GM19193 (cell line): Measurements from ENCODE around the gene MGLL.

ENCODE experiments used
- POLR2A ChIP-seq: IDR thresholded peaks from 4 replicates; pipeline ENCODE4 v1.6.1; 2011; ENCODE audit not compliant: insufficient read depth, insufficient read length; ENCODE audit errors: extremely low read depth

Gene MGLL

DNA sequence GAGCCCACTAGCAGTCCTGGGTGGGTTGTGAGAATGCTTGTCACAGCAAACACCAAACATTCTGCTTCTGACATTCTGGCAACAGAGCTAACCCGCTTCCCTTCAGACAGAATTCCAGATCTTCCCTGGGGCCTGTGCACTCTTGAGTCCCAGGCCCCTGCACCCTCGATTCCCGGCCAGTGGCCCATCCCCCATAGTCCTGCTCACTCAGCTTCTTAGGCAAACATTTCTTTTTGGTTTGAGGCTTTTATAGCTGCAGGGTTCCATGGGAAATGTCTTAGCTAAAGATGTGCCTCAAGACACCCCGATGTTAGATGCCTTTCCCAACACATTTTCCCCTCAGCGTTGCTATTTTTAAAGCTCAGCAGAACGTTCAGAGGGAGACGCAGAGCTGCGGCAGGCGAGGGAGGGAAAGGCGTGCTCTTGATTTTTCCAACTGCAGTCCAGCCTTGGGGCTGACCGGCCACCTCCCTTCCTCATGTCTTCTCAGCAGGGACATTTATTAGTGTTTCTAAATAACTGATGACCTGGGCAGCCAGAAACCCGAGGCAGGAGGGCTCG lies 114.4 kb downstream of the MGLL start:
- TF ChIP-seq POLR2A: no peak

DNA sequence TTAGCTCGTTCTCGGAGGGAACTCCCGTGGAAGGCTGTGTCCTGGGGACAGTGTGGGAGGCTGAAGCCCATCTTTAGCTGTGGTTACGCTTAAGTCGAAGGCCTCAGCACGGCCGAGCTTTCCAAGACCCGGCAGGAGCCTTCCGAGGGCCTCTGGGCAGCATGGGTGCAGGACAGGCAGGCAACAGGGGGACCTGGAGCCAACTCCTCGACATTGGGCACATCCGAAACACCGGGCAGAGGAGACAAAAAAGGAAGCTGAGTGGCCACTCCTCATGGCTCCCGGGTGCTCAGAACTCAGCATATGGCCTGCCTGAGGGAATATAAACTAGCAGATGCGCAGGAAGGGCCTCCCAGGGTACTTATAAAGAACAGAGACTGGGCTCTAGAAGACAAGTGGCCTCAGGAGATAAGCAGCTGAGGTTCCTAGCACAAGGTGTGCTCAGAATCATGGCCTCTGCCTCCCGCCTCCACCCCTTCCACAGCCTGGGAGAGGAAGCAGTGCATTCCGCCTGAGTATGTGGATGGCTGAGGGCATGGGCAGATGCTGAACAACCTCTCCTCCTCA lies 115.4 kb downstream of the MGLL start:
- no peak for TF ChIP-seq POLR2A

DNA sequence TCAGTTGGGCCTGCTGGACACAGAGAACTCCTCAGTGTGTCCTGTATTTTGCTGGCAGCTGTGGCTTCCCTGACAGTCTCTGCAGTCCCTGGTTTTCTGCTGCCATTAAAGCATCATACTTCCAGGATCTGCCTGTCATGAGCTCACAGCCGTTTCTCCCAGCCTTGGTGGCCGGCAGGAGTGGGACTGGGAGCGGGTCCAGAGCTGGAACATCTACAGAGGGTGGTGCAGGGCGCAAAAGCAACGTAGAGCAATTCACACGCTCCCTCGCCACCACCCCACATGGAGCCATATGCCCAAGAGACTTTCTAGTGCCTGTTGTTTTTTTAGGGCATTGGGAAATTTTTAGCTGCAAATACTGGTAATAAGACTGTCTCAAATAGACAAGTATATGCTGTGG lies 116.0 kb downstream of the MGLL start:
- no peak for TF ChIP-seq POLR2A

DNA sequence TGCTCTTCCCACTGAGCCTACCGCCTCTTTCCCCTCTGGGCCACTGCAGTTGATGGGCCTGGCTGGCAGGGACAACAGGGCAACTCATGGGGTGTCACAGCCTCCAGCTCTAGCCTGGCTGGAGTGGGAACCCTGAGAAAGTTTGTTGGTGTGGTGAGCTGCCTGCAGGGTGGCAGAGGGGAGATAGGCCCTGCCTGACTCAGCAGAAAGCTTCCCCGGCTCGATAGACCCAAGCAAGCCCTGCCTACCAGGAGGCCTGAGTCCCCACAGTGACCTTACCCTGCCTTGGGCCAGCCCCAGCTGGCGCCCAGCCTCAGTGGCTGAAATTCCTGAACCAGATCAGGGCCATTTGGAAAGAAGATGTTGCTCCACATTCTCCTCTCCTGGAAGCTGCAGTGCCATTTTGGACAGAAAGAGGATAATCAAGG lies 120.2 kb downstream of the MGLL start:
- TF ChIP-seq POLR2A: no peak

DNA sequence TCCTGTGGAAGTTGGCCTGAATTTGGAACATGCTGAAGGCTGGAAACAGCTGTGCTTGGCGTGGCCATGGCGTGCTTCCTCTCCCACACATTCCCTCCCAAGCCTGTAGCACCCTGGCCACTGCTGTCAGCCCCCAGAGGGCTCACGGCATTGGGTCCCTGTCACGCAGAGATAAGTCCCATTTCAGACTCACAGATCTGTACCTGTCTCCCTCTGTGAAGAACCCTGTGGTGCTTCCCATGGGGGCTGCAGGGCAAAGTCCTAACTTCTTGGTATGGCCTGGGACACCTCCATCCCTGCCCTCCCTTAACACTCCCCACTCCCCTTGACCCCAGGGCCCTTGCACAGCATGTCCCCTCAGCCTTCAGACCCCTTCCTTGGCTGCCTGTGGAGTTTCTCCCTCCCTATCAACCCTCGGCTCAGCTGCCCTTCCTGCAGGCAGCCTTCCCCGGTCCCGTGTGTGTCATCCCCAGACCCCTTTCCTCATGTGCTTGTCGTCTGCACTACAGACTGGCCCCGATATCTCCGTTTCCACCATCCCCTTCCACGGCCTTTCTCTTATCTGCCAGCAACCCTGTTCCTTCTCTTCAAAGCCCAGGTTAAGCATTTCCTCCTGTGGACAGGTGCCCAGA lies 120.9 kb downstream of the MGLL start:
- TF ChIP-seq POLR2A: no peak

DNA sequence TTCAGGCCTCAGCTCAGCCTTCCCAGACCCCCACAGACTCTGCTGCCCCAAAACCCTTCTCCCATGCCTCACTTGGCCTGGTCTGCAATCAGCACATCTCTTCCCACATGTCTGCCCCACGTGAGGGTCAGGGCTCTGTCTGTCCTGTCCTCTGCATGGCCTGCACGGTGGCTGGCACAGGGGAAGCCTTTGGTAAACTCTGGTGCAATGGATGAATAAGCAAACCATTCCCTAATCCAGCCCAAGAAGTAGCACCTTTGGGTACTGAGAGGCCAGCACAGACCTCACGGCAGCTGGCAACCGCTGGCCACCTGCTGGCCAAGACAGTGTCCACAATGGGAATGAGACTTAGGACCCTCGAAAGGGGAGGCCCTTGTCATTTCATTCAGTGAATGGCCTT lies 121.9 kb downstream of the MGLL start:
- no peak for TF ChIP-seq POLR2A

DNA sequence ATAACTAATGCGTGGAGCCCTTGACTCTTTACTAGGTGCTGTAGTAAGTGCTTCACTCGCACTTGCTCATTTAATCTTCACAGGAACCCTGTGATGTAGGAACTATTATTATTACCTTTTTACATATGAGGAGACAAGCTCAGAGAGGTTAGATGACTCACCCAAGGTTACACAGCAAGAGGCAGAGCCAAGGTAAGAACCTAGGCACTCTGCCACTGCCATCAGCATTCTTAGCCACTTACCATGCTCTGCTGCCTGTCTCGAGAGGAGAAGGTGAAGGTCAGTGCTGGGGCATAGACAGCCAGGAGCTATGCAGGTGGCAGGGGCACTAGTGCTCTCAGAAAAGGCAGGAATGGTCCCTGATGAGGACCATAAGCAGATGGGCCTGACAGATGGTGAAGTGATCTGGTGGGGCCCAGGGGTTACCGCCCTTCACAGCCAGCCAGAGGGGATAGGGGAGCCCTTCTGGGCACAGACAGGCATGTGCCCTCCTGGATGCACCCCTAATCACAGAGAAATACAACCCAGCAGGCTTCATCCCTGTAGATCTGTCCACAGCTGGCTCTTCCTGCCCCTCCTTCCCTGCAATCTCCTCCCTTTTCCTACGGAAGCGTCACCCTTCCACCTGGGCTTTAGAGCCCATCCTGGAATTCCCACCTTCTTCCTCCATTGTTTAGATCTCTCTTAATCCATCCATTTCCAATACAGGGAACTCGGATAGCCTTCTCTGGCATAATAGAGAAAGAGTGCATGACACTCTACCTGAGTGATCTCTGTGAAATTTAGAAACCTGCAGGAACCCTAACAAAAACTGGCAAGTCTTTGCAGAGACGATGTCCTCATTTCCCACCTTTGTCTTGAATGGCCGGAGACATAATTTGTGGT lies 122.7 kb downstream of the MGLL start:
- TF ChIP-seq POLR2A: no peak

DNA sequence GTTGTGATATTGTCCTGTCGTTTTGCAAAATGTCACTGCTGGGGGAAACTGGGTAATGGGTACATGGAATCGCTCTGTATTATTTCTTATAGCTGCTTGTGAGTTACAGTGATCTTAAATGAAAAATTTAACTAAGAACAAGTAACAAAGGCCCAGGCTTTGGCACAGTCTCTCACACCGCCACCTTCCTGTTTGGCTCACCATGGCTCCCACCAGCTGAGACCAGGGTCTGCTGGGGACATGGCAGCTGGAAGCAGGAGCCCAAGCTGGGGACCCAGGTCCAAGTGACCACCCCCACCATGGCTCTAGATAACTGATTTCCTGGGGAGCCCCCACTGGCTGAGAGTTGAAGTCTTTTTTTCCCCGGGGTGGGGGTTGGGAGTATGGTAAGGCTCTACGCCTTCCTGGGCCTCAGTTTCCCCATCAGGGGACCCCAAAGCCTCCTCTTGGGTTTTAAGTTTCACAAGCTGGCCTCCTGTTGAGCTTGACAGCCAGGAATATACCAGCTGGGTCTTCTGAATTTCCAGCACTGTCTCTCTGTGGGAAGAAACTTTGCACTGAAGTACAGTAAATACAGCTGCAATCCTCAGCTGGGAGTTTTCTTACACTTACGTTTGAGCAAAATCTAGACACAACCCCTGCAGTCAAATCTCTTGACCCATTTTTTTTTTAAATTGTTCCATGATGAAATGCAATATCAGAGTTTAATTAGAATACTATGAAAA lies 123.5 kb downstream of the MGLL start:
- no peak for TF ChIP-seq POLR2A

DNA sequence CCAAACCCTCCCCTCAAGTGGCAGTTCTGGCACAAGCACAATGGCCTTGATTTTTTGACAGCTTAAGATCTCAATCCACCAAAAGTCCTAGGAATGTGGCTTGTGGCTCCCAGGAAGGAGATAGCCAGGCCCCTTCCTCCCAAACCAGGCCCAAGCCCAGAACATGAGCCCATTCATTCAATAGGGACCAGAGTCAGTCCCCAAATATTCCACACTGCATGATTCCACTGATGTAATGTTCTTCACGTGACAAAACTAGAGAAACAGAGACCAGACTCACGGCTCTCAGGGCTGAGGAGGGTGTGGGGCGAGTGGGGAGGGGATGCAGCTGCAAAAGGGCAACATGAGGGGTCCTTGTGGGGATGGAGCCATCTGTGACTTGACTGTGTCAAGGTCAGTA lies 124.0 kb downstream of the MGLL start:
- TF ChIP-seq POLR2A: no peak

DNA sequence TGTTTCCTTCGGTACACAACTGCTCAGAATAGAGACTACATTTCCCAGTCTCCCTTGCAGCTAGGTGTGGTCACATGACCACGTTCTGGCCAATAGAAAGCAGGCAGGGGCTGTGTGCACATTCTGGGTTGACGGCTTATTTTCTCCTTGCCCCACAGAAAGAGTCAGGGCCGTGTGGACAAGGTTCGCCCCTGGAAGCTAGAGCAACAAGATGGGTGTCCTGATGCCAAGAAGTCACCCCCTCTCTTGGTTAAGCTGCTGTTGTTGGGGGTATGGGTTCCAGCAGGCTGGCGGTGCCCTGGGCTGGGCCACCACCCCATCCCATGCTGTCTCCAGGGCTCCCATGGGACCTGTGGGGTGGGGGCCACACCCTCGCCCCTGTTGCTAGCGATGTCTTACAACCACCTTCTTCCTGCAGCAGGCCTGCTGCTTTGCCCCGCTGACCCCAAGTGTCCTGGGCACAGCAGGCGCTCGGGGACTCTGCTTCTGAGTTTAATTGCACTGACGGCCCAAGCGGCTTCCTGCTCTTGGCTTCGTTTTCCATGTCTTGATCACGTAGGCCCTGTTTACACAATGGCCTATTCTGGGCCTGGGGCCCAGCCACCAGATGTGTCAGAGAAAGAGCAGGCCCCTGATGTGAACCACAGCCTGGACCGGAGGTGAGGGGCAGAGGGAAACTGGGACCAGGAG lies 124.6 kb downstream of the MGLL start:
- TF ChIP-seq POLR2A: no peak

DNA sequence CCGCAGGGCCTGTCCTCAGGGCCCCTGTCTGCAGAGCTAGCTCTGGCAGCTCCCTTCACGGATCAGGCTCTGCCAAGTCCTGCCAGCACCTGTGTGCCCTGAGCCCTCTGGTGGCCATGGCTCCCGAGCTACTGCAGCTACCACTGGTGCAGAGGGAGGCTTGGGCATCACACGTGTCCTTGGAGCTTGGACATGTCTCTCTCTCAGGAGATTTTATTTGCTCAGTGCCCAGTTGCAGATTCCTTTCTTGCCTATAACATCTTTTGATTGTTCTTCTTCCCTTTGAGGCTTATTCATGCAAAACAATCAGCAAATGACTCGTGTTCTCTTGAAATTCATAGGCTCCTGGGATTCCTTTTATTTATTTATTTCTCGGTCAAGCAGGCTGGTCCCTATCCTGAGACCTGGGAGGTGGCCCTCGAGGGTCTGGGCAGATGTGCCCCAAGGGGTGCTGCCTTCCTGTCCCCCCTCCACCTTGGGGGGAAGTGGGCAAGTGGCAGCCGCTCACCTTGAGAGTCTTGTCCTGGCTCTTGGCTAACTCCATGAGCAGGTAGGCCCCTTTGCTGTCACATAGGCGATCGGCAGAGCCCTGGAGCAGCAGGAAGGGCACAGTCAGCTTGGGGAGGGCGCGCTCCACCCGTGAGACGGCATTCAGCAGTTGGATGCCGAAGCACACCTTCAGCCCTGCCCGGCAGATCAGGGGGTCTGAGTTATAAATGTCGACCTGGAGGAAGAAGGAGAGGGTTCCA lies 127.7 kb downstream of the MGLL start:
- TF ChIP-seq POLR2A: peak; percentile 21

DNA sequence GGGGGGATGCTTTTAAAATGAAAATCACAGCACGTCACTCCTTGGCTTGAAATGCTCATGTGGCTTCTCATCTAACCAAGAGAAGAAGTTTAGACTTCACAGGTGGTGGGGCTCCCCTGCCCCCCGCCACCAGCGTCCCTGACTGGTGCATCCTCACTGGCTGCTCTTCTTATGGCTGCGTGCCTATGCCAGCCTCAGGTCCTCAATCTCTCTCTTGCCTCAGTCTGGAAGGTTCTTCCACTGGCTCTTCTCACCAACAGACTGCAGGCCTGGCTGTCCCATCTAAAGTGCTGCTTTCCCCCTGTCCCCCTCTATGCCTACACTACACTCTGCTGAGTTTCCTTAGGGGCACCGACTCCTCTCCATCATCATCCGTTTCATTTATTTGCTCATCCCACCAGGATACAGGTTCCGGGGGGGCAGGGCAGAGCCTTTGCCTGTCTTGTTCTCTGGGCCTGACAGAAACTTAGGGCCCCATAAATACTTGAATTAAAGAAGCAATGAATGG lies 128.9 kb downstream of the MGLL start:
- TF ChIP-seq POLR2A: no peak

DNA sequence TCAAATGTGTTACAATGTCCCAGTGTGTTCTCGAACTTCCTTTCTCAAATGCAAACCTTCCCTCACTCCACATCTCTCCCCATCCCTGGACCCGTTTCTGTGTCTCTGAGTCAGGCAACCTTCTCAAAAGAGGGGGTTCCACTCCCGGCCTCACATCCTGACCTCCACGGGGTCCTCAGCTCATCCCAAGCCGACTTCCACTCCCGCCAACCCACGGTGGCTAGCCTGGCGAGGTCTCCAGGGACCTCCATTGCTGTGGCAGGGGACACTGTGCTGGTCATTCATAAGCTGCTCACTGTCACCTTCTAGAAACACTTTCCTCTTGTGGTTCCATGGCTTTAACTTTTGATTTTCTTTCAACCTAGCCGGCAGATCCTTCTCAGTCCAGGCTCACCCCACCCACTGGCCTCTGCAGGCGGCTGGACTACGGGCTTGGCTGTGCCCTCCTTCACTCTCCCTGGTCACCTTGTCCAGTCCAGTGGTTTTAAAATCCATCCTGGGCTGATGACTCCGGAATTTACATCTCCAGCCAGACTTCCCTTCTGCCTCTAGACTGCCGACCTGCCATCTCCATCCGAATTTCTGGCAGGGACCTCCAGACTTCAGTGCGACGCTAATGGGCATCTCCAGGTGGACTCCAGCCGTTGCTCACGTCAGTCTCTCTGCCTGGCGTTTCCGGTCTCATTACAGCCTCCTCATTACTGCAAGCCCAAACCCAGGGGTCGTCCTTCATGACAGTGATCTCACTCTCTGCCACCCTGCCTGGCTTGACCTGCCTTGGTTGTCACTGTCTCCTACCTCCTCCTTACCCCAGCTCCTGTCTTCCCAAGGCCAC lies 129.6 kb downstream of the MGLL start:
- TF ChIP-seq POLR2A: no peak

DNA sequence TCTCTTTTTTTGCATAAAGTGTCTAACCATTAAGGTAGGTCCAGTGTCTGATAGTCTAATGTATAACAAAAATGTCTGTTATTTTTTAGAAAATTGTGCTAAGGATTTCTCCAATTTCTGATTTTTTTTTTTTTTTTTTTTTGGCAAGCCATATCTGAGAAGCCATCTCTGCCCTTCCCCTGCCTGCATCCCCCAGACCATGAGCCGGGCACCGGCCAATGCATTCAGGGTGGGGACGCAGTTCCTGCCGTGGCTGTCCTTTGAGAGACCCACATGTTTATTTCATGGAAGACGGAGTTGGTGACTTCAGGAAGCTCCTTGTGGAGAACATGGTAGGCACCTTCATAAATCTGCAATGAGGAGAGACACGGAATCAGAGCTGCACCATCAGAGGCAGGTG lies 130.3 kb downstream of the MGLL start:
- no peak for TF ChIP-seq POLR2A
